ENCODE data around the gene OR7A10. TPM values are rescaled to one million over a fixed set of nuclear protein-coding genes. Genes with fewer than 3 reads are reported as not detected.

OR7A10 gene
- total RNA-seq, result not detected

DNA sequence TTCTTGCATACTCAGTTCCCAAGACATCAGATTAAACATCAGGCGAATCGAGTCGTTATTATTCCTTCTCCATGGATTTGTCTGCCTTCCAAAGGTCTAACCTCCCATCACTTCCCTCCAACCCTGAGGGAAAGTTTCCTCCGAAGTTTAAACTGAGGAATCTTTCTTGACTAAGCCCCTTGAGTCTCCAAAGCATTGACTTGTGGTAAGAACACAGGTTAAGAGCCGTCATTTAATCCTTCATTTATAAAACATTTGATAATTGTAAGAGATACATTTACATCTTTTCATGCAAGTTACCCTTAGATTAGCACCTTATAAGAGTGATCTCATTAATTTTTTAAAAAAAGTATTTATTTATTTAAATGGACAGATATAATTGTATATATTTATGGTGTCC, at the start of gene OR7A10:
Gene OR7A10, minus strand, starts transcription at position 101 of the 400 bp plus-strand sequence. CDS start 7,045 bp downstream, outside the sequence.
- Mint-ChIP-seq H3K4me1 (no peaks in the 10 kb centered on the region), H3K4me3 (no peak within 1 kb of the TSS), H3K36me3 (ENCODE audit: low read depth) (no peaks in the 10 kb centered on the region), H3K27ac (no peak within 1 kb of the TSS), H3K27me3 (peaks cover 11% of the 10 kb centered on the region), H3K9me3 (no peaks in the 10 kb centered on the region)
- ChIA-PET CTCF (no interaction called here), POLR2A (no interaction called here)
- no peak for DNase-seq

DNA sequence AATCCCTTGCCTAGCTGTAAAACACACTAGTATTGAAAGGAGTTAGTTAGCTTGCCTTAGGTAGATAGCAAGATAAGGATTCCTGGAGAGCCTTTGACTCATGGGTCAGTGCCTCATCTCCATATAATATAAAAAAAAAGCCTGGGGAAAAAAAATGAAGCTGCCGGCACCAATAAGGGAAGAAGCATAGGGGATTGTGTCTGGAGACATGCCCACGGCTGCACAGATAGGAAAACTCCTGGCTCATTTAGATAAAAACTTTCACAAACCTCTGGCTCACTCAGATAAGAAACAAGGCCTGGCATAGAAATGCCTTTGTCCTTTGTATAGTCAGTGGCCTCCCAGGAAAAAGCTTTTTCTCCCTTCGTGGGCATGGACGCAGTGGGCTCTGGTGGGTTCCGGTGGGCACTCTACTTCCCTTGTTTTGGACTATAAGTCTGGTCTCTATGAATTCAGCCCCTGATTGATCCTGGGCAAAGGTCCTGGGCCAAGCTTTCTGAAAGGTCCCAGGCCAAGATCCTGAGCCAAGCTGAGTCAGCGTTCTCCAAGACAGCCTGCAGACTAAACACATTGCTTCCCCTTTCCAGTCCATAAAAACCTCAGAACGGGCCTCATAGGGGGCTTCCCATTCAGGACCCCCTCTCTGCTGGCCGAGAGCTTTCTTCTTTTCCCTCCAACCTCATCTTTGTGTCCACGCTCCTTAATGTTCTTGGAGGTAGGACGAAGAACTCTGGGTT, 42.1 kb upstream of the OR7A10 start:
- Mint-ChIP-seq H3K9me3 (no peaks in the 10 kb centered on the region), H3K4me3 (no peak overlapping the region), H3K27me3 (peaks cover 14% of the 10 kb centered on the region), H3K4me1 (peaks cover 3% of the 10 kb centered on the region), H3K36me3 (ENCODE audit: low read depth) (no peaks in the 10 kb centered on the region), H3K27ac (no peak overlapping the region)
- DNase-seq, result no peak
- ChIA-PET CTCF (interaction anchor here (1.1 to 1.4 kb wide), 2 partner anchors 13 to 105 kb away, joined by 3 to 4 read pairs; no protein-coding TSS in a partner anchor), POLR2A (no interaction called here)

- H3K27me3 Mint-ChIP-seq, result peaks cover 16% of the 10 kb centered on the region
- H3K36me3 Mint-ChIP-seq (ENCODE audit: low read depth), result no peaks in the 10 kb centered on the region
- H3K4me3 Mint-ChIP-seq, result no peak overlapping the region
- ChIA-PET POLR2A (no interaction called here), CTCF (interaction anchor here (1.1 to 1.4 kb wide), 2 partner anchors 13 to 104 kb away, joined by 3 to 4 read pairs; no protein-coding TSS in a partner anchor)
- peaks cover 3% of the 10 kb centered on the region for H3K4me1 Mint-ChIP-seq
- no peak for DNase-seq
- no peaks in the 10 kb centered on the region for H3K9me3 Mint-ChIP-seq
- no peak overlapping the region for H3K27ac Mint-ChIP-seq
Observed at GRCh38 chr19:14889994-14890642, 41.4 kb upstream of the OR7A10 start.

DNA sequence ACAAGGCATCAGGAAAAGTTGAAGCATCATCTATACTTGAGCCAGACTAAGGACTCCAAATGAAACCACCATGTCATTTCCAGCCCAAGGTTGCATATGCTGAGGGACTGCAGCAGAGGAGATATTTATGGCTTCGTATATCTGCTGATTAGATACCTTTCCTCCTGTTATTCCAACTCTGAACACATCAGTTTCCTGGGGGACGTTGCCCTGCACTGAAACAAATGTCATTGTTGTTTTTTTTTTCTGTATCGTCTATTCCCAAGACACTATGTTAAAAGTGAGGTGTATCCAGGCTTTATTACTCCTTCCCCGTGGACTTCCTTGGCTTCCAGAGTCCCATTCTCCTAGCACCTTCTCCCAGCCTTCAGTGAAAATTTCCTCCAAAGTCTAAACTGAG, 37.3 kb upstream of the OR7A10 start, which contains the start of gene OR7A17:
Gene OR7A17, minus strand, starts transcription at position 101 of the 400 bp plus-strand sequence. CDS start 4,777 bp downstream, outside the sequence.
- CTCF ChIA-PET, result no interaction called here
- Mint-ChIP-seq H3K27ac (no peak within 1 kb of the TSS), H3K27me3 (peaks cover 15% of the 10 kb centered on the region), H3K36me3 (ENCODE audit: low read depth) (no peaks in the 10 kb centered on the region), H3K4me1 (peaks cover 3% of the 10 kb centered on the region), H3K9me3 (no peaks in the 10 kb centered on the region), H3K4me3 (no peak within 1 kb of the TSS)
- POLR2A ChIA-PET, result no interaction called here
- no peak for DNase-seq

GRCh38 chr19:14871619-14872230, 23.0 kb upstream of the OR7A10 start:
- H3K4me3 Mint-ChIP-seq, result no peak overlapping the region

GRCh38 chr19:14868497-14868896, 19.8 kb upstream of the OR7A10 start:
- ChIA-PET POLR2A (no interaction called here), CTCF (no interaction called here)
- Mint-ChIP-seq H3K27me3 (peaks cover 18% of the 10 kb centered on the region), H3K4me3 (no peak overlapping the region), H3K36me3 (ENCODE audit: low read depth) (no peaks in the 10 kb centered on the region), H3K4me1 (no peaks in the 10 kb centered on the region), H3K27ac (no peak overlapping the region), H3K9me3 (no peaks in the 10 kb centered on the region)
- no peak for DNase-seq

More at GRCh38 chr19:14871619-14872230, 23.0 kb upstream of the OR7A10 start:
- POLR2A ChIA-PET, result no interaction called here
- peaks cover 12% of the 10 kb centered on the region for H3K27me3 Mint-ChIP-seq
- H3K36me3 Mint-ChIP-seq (ENCODE audit: low read depth), result no peaks in the 10 kb centered on the region
- no peaks in the 10 kb centered on the region for H3K9me3 Mint-ChIP-seq
- no peak for DNase-seq
- CTCF ChIA-PET, result no interaction called here
- H3K27ac Mint-ChIP-seq, result no peak overlapping the region
- no peaks in the 10 kb centered on the region for H3K4me1 Mint-ChIP-seq

- CTCF ChIA-PET, result no interaction called here
- POLR2A ChIA-PET, result no interaction called here
- H3K4me3 Mint-ChIP-seq, result no peak overlapping the region
- no peak for DNase-seq
- H3K4me1 Mint-ChIP-seq, result no peaks in the 10 kb centered on the region
- peaks cover 1% of the 10 kb centered on the region for H3K27me3 Mint-ChIP-seq
- no peaks in the 10 kb centered on the region for H3K9me3 Mint-ChIP-seq
- H3K27ac Mint-ChIP-seq, result no peak overlapping the region
- H3K36me3 Mint-ChIP-seq (ENCODE audit: low read depth), result no peaks in the 10 kb centered on the region
Observed at GRCh38 chr19:14843578-14843977, 5.1 kb downstream of the OR7A10 start.

- Mint-ChIP-seq H3K4me1 (no peaks in the 10 kb centered on the region), H3K36me3 (ENCODE audit: low read depth) (no peaks in the 10 kb centered on the region), H3K9me3 (no peaks in the 10 kb centered on the region), H3K27ac (no peak overlapping the region), H3K27me3 (peaks cover 1% of the 10 kb centered on the region), H3K4me3 (no peak overlapping the region)
- POLR2A ChIA-PET, result no interaction called here
- CTCF ChIA-PET, result no interaction called here
- no peak for DNase-seq
Observed at GRCh38 chr19:14843169-14843568, 5.6 kb downstream of the OR7A10 start.

DNA sequence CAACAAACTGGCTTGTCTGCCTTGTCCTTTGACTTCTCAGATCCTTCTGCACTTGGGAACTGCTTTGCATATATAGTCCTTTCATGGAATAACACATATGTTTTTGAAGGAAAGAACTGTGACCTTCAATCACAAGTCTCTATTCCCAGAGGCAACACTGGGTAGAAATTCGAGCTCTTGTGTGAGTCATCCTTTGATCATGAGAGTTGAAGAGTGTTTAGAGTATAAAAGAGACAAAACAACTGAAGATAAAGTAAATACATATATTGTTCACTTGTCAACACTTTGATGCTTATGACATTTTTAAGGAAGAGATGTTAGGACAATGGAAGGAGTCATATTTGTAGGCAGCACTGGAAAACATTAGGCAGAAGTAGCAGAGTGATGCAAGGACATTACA, 8.5 kb downstream of the OR7A10 start:
- H3K36me3 Mint-ChIP-seq (ENCODE audit: low read depth), result no peaks in the 10 kb centered on the region
- no peak for DNase-seq
- H3K4me1 Mint-ChIP-seq, result no peaks in the 10 kb centered on the region
- no peak overlapping the region for H3K27ac Mint-ChIP-seq
- ChIA-PET POLR2A (no interaction called here), CTCF (no interaction called here)
- no peaks in the 10 kb centered on the region for H3K9me3 Mint-ChIP-seq
- H3K4me3 Mint-ChIP-seq, result no peak overlapping the region
- H3K27me3 Mint-ChIP-seq, result no peaks in the 10 kb centered on the region

- Mint-ChIP-seq H3K27me3 (no peaks in the 10 kb centered on the region), H3K36me3 (ENCODE audit: low read depth) (no peaks in the 10 kb centered on the region), H3K9me3 (no peaks in the 10 kb centered on the region), H3K4me1 (no peaks in the 10 kb centered on the region), H3K4me3 (no peak overlapping the region), H3K27ac (no peak overlapping the region)
- ChIA-PET POLR2A (no interaction called here), CTCF (interaction anchor here (0.6 kb wide), 1 partner anchor 371 kb away, joined by 3 read pairs; no protein-coding TSS in a partner anchor)
- DNase-seq, result no peak
Observed at GRCh38 chr19:14837391-14837790, 11.3 kb downstream of the OR7A10 start.

DNA sequence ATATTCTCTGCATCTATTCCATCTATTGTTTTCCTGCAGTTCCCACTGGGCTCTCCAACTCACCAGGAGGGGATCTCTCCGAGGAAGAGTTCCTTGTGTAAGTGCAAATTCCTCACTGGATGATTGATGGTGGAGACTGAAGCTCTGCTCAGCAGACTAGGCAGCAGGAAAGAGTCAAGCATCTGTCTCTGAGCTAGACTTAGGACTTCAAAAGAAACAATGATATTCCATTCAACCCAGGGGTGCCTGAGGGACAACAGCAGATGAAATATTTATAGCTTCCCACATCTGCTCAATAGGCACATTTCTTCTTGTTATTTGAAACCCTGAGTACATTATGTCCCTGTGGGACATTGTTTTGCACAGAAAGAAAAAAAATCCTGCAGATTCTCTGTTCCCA, 13.7 kb downstream of the OR7A10 start, which contains the start of the genes OR7A5 and OR7C1:
Gene OR7A5, minus strand, starts transcription at position 175 of the 400 bp plus-strand sequence. CDS start 6,944 bp downstream, outside the sequence.
Gene OR7C1, minus strand, starts transcription at position 175 of the 400 bp plus-strand sequence. CDS start 35,049 bp downstream, outside the sequence.
- H3K36me3 Mint-ChIP-seq (ENCODE audit: low read depth), result no peaks in the 10 kb centered on the region

GRCh38 chr19:14830702-14831101, 18.0 kb downstream of the OR7A10 start:
- Mint-ChIP-seq H3K27me3 (peaks cover 3% of the 10 kb centered on the region), H3K9me3 (no peaks in the 10 kb centered on the region), H3K4me1 (no peaks in the 10 kb centered on the region), H3K36me3 (ENCODE audit: low read depth) (no peaks in the 10 kb centered on the region), H3K27ac (no peak overlapping the region), H3K4me3 (no peak overlapping the region)
- DNase-seq, result no peak
- POLR2A ChIA-PET, result no interaction called here
- CTCF ChIA-PET, result no interaction called here

More for the DNA sequence above, 13.7 kb downstream of the OR7A10 start, which contains the start of the genes OR7A5 and OR7C1:
- Mint-ChIP-seq H3K27ac (no peak within 1 kb of the TSS), H3K9me3 (no peaks in the 10 kb centered on the region), H3K27me3 (no peaks in the 10 kb centered on the region), H3K4me1 (no peaks in the 10 kb centered on the region), H3K4me3 (no peak within 1 kb of the TSS)
- ChIA-PET POLR2A (no interaction called here), CTCF (no interaction called here)
- DNase-seq, result no peak

GRCh38 chr19:14826006-14826405, 22.7 kb downstream of the OR7A10 start:
- DNase-seq, result no peak
- no peaks in the 10 kb centered on the region for H3K36me3 Mint-ChIP-seq (ENCODE audit: low read depth)
- H3K4me3 Mint-ChIP-seq, result no peak overlapping the region
- no peak overlapping the region for H3K27ac Mint-ChIP-seq
- ChIA-PET CTCF (no interaction called here), POLR2A (no interaction called here)
- no peaks in the 10 kb centered on the region for H3K9me3 Mint-ChIP-seq
- peaks cover 6% of the 10 kb centered on the region for H3K27me3 Mint-ChIP-seq
- no peaks in the 10 kb centered on the region for H3K4me1 Mint-ChIP-seq
